ENCODE results near the gene NUB1.

The NUB1 gene

DNA sequence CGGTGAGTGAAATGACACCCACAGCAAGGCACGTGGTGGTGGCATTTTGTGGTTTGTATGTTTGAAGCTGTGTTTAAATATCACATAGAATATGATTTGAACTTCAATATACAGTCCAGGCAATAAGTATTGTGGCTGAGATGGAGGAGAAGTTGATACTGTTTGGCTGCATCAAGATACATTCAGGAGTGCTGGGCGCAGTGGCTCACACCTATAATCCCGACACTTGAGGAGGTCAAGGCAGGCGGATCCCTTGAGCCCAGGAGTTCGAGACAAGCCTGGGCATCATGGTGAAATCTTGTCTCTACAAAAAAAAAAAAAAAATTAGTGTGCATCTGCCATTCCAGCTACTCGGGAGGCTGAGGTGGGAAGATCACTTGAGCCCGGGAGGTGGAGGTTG, 35.2 kb upstream of the NUB1 start:
- Histone ChIP-seq H3K4me3 (ENCODE audit: insufficient read depth, low read depth, low read length, poor library complexity, severe bottlenecking) (no peak overlapping the region), H3K4me1 (ENCODE audit: control insufficient read depth, insufficient read depth, low read length, poor library complexity, severe bottlenecking) (peaks cover 6% of the 10 kb centered on the region), H3K9me3 (ENCODE audit: control insufficient read depth, low read length) (peaks cover 4% of the 10 kb centered on the region), H3K27ac (ENCODE audit: insufficient read depth, low read length, poor library complexity, severe bottlenecking) (no peak overlapping the region), H3K27me3 (replicated peaks; ENCODE audit: control insufficient read depth, insufficient read depth, low read length, poor library complexity, severe bottlenecking) (peaks cover 4% of the 10 kb centered on the region), H3K36me3 (ENCODE audit: control insufficient read depth, insufficient read depth, low read length) (no peaks in the 10 kb centered on the region)
- DNase-seq, result no peak

DNA sequence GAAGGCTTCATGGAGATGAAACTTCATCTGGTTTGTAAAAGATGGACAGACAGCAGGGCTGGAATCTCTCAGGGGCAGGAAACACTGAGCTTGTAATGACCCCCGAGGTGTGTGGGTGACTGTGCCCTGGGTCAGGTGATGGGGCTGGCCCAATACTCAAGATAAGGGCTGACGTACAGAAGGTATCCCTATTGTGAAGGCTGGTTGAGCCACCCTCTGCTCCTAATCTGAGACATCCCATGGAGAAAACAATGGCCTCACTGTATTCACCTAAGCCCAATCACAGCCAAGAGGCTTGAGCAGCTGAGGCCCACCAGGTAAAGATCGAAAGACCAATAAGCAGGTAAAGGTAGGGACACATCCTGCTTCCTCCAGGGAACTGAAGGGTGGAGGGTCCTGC, 34.8 kb upstream of the NUB1 start:
- H3K27me3 ChIP-seq (replicated peaks; ENCODE audit: control insufficient read depth, insufficient read depth, low read length, poor library complexity, severe bottlenecking), result peaks cover 4% of the 10 kb centered on the region

DNA sequence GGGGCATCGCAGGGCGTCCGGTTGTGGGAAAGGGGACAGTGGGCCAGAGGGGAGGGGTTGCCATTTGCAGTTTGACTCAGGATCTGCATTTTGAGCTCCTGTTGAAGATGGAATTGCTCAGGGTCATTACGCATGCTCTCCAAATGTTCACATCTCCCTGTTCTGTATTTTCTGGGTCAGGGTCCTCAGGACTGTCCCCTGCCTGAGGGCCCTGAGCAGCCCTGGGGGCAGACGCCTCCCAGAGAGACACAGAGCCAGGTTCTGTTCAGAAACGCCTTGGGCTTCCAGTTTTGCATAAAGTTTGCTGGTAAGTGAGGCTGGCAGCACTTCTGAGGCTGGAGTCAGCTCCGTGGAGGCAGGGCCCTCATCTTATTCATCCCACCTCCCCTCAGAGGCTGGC, 34.1 kb upstream of the NUB1 start:
- no peak for DNase-seq

More for the DNA sequence above, 34.8 kb upstream of the NUB1 start:
- Histone ChIP-seq H3K36me3 (ENCODE audit: control insufficient read depth, insufficient read depth, low read length) (no peaks in the 10 kb centered on the region), H3K4me1 (ENCODE audit: control insufficient read depth, insufficient read depth, low read length, poor library complexity, severe bottlenecking) (peaks cover 6% of the 10 kb centered on the region), H3K4me3 (ENCODE audit: insufficient read depth, low read depth, low read length, poor library complexity, severe bottlenecking) (no peak overlapping the region), H3K9me3 (ENCODE audit: control insufficient read depth, low read length) (peaks cover 5% of the 10 kb centered on the region), H3K27ac (ENCODE audit: insufficient read depth, low read length, poor library complexity, severe bottlenecking) (no peak overlapping the region)
- DNase-seq, result no peak

DNA sequence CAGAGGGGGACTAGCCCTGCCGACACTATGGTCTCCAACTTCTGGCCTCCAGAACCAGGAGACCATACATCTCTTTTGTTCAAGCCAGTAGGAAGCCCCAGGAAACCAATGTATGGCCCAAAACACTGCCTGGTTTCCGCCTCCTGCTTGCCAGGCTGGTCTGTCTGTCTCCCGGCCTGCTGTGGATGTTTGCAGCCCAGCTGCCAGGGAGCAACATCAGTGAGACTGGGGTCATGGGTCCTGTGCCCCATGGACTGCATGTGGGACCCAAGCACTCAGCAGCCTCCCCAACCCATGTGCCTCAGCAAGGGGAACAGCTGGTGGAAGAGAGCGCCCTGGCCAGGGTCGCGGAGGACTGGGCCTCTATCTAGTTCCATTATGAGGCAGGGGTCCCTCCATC, 33.4 kb upstream of the NUB1 start:
- Histone ChIP-seq H3K36me3 (ENCODE audit: control insufficient read depth, insufficient read depth, low read length) (no peaks in the 10 kb centered on the region), H3K27ac (ENCODE audit: insufficient read depth, low read length, poor library complexity, severe bottlenecking) (no peak overlapping the region), H3K4me3 (ENCODE audit: insufficient read depth, low read depth, low read length, poor library complexity, severe bottlenecking) (no peak overlapping the region), H3K4me1 (ENCODE audit: control insufficient read depth, insufficient read depth, low read length, poor library complexity, severe bottlenecking) (peaks cover 6% of the 10 kb centered on the region), H3K9me3 (ENCODE audit: control insufficient read depth, low read length) (peaks cover 5% of the 10 kb centered on the region), H3K27me3 (replicated peaks; ENCODE audit: control insufficient read depth, insufficient read depth, low read length, poor library complexity, severe bottlenecking) (peaks cover 4% of the 10 kb centered on the region)
- DNase-seq, result no peak

More for the DNA sequence above, 34.1 kb upstream of the NUB1 start:
- H3K4me1 ChIP-seq (ENCODE audit: control insufficient read depth, insufficient read depth, low read length, poor library complexity, severe bottlenecking), result peaks cover 6% of the 10 kb centered on the region
- H3K27me3 ChIP-seq (replicated peaks; ENCODE audit: control insufficient read depth, insufficient read depth, low read length, poor library complexity, severe bottlenecking), result peaks cover 4% of the 10 kb centered on the region
- H3K9me3 ChIP-seq (ENCODE audit: control insufficient read depth, low read length), result peaks cover 5% of the 10 kb centered on the region
- no peaks in the 10 kb centered on the region for H3K36me3 ChIP-seq (ENCODE audit: control insufficient read depth, insufficient read depth, low read length)
- H3K27ac ChIP-seq (ENCODE audit: insufficient read depth, low read length, poor library complexity, severe bottlenecking), result no peak overlapping the region
- no peak overlapping the region for H3K4me3 ChIP-seq (ENCODE audit: insufficient read depth, low read depth, low read length, poor library complexity, severe bottlenecking)

DNA sequence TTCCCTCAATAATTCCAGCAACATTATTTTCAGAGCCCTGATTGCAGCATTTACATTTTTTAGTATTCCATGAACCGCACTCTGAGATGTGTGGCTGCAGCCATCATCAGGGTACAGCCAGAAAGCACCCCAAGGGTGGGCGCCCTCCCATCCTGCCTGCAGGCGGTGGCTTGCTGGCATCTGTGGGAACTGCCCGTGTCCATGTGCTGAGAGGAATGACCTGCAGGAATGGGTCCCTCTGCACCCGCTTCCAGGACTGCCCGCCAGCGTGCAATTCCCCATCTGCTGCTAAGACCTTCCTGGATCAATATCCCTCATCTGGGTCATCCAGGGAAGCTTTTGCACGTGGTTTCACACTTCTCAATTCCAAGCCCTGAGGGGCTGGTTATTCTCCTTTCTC, 32.8 kb upstream of the NUB1 start:
- no peaks in the 10 kb centered on the region for H3K36me3 ChIP-seq (ENCODE audit: control insufficient read depth, insufficient read depth, low read length)
- H3K9me3 ChIP-seq (ENCODE audit: control insufficient read depth, low read length), result peaks cover 5% of the 10 kb centered on the region
- no peak overlapping the region for H3K27ac ChIP-seq (ENCODE audit: insufficient read depth, low read length, poor library complexity, severe bottlenecking)
- no peak overlapping the region for H3K4me3 ChIP-seq (ENCODE audit: insufficient read depth, low read depth, low read length, poor library complexity, severe bottlenecking)
- H3K4me1 ChIP-seq (ENCODE audit: control insufficient read depth, insufficient read depth, low read length, poor library complexity, severe bottlenecking), result peaks cover under 1% of the 10 kb centered on the region
- DNase-seq, result no peak
- H3K27me3 ChIP-seq (replicated peaks; ENCODE audit: control insufficient read depth, insufficient read depth, low read length, poor library complexity, severe bottlenecking), result peaks cover under 1% of the 10 kb centered on the region

DNA sequence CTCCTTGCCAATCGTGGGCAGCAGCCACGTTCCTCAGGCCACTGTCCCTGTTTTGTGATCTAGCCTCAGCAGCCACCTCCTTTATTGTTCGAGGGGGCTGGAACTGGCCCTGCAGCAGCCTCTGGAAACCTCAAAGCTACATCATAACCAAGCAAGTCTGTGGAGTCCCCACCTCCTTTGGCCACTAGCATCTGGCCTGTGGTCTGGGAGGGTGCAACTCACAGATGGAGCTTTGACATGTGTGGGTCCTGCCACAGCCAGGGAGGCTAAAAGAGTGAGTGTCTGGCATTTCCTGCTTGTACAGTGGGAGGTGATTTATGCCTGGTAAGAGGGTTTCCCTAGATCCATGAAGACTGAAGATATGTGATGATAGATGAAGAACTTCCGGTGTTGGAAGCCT, 32.3 kb upstream of the NUB1 start:
- no peaks in the 10 kb centered on the region for H3K27me3 ChIP-seq (replicated peaks; ENCODE audit: control insufficient read depth, insufficient read depth, low read length, poor library complexity, severe bottlenecking)
- H3K4me3 ChIP-seq (ENCODE audit: insufficient read depth, low read depth, low read length, poor library complexity, severe bottlenecking), result no peak overlapping the region
- no peak overlapping the region for H3K27ac ChIP-seq (ENCODE audit: insufficient read depth, low read length, poor library complexity, severe bottlenecking)
- peaks cover 5% of the 10 kb centered on the region for H3K9me3 ChIP-seq (ENCODE audit: control insufficient read depth, low read length)
- H3K4me1 ChIP-seq (ENCODE audit: control insufficient read depth, insufficient read depth, low read length, poor library complexity, severe bottlenecking), result no peaks in the 10 kb centered on the region
- DNase-seq, result no peak
- no peaks in the 10 kb centered on the region for H3K36me3 ChIP-seq (ENCODE audit: control insufficient read depth, insufficient read depth, low read length)

DNA sequence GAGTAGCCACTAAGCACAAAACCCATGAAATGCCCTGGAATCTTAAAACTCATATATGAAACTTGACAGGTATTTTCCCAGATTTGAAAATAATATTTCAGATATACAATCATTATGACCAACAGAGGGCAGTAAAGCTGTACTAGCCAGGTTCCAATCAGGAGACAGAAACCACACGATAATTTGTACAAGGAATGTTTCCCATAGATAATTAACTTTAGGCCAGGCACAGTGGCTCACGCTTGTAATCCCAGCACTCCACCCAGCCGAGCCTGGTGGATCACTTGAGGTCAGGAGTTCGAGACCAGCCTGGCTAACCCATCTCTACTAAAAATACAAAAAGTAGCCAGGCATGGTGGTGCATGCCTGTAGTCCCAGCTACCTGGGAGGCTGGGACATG, 31.0 kb upstream of the NUB1 start:
- Histone ChIP-seq H3K27me3 (replicated peaks; ENCODE audit: control insufficient read depth, insufficient read depth, low read length, poor library complexity, severe bottlenecking) (no peaks in the 10 kb centered on the region), H3K36me3 (ENCODE audit: control insufficient read depth, insufficient read depth, low read length) (no peaks in the 10 kb centered on the region), H3K4me3 (ENCODE audit: insufficient read depth, low read depth, low read length, poor library complexity, severe bottlenecking) (no peak overlapping the region), H3K9me3 (ENCODE audit: control insufficient read depth, low read length) (peaks cover 5% of the 10 kb centered on the region), H3K27ac (ENCODE audit: insufficient read depth, low read length, poor library complexity, severe bottlenecking) (no peak overlapping the region), H3K4me1 (ENCODE audit: control insufficient read depth, insufficient read depth, low read length, poor library complexity, severe bottlenecking) (no peaks in the 10 kb centered on the region)
- DNase-seq, result no peak

DNA sequence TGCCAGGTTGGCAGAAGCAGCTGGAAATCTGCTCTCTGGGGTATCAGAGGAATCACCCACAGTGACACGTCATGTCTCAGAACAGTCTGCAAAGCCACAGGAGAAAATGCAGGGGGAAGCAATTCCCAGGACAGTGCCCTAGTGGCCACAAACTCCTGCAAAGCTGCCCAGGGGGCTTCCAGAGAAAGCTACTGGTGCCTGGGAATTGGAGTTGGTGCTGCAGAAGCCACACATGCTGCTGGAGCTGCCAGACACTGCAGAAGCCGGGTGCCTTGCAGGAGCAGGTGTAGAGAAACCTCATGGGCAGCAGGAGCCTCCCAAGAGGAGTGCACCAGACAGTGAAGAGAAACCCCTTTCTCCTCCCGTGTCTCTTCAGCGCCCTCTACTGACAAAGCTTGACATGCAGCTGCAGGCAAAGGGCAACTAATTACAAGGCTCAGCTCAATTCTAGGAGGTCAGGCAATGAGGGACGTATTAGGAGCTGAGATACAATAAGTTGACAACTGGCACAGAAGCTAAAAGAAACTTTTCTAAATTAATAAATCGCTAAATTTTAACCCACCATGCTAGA, 30.2 kb upstream of the NUB1 start:
- Histone ChIP-seq H3K4me1 (ENCODE audit: control insufficient read depth, insufficient read depth, low read length, poor library complexity, severe bottlenecking) (no peaks in the 10 kb centered on the region), H3K9me3 (ENCODE audit: control insufficient read depth, low read length) (peaks cover 5% of the 10 kb centered on the region), H3K4me3 (ENCODE audit: insufficient read depth, low read depth, low read length, poor library complexity, severe bottlenecking) (no peak overlapping the region), H3K27me3 (replicated peaks; ENCODE audit: control insufficient read depth, insufficient read depth, low read length, poor library complexity, severe bottlenecking) (no peaks in the 10 kb centered on the region), H3K36me3 (ENCODE audit: control insufficient read depth, insufficient read depth, low read length) (no peaks in the 10 kb centered on the region), H3K27ac (ENCODE audit: insufficient read depth, low read length, poor library complexity, severe bottlenecking) (no peak overlapping the region)
- no peak for DNase-seq

DNA sequence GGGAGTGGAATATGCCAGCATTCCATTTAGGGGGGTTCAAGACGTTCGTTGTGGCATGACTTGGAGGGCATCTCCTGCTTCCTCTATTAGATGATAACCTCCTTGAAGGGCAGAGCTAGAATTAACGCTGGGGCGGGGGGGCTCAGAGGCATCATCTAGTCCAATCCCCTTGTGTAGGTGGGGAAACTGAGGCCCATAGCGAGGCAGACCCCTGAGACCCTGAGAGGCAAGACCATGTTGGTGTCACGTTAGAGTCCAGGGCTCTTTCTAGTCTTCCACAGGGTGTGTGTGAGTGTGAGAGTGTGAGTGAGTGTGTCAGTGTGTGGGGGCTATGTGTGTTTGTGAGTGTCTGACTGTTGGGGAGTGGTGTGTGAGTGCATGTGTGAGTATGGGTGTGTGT, 29.3 kb upstream of the NUB1 start:
- Histone ChIP-seq H3K4me3 (ENCODE audit: insufficient read depth, low read depth, low read length, poor library complexity, severe bottlenecking) (no peak overlapping the region), H3K9me3 (ENCODE audit: control insufficient read depth, low read length) (peaks cover 5% of the 10 kb centered on the region), H3K4me1 (ENCODE audit: control insufficient read depth, insufficient read depth, low read length, poor library complexity, severe bottlenecking) (no peaks in the 10 kb centered on the region), H3K27me3 (replicated peaks; ENCODE audit: control insufficient read depth, insufficient read depth, low read length, poor library complexity, severe bottlenecking) (no peaks in the 10 kb centered on the region), H3K27ac (ENCODE audit: insufficient read depth, low read length, poor library complexity, severe bottlenecking) (no peak overlapping the region), H3K36me3 (ENCODE audit: control insufficient read depth, insufficient read depth, low read length) (no peaks in the 10 kb centered on the region)
- DNase-seq, result no peak

DNA sequence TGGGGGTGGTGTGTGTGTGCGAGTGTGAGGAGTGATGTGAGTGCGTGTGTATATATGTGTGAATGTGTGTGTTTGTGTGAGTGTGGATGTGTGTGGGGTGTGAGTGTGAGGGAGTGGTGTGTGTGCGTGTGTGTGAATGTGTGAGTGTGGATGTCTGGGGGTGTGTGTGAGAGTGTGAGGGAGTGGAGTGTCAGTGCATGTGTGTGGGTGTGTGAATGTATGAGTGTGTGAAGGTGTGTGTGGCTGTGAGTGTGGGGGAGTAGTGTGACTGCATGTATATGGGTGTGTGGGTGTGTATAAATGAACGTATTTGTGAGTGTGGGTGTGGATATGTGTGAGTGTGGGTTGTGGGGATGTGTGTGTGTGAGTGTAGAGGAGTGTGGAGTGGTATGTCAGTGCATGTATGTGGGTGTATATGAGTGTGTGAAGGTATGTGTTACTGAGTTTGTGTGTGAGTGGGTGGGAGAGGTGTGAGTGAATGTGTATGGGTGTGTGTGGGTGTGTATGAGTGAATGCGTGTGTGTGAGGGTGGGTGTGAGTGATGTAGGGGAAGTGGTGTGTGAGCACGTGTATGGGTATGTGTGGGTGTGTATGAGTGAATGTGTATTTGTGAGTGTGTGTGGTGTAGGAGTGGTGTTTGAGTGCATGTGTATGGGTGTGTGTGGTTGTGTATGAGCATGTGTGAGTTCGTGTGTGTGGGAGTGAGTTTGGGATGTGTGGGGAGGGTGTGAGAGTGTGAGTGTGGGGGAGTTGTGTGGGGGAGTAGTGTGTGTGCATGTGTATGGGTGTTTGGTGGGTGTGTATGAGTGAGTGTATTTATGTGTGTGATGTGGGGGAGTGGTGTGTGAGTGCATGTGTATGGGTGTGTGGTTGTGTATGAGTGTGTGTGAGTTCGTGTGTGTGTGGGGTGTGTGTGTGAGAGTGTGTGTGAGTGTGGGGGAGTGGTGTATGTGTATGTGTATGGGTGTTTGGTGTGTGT, 28.5 kb upstream of the NUB1 start:
- DNase-seq, result no peak
- H3K27me3 ChIP-seq (replicated peaks; ENCODE audit: control insufficient read depth, insufficient read depth, low read length, poor library complexity, severe bottlenecking), result no peaks in the 10 kb centered on the region
- no peak overlapping the region for H3K4me3 ChIP-seq (ENCODE audit: insufficient read depth, low read depth, low read length, poor library complexity, severe bottlenecking)
- H3K36me3 ChIP-seq (ENCODE audit: control insufficient read depth, insufficient read depth, low read length), result no peaks in the 10 kb centered on the region
- H3K9me3 ChIP-seq (ENCODE audit: control insufficient read depth, low read length), result peaks cover 5% of the 10 kb centered on the region
- no peaks in the 10 kb centered on the region for H3K4me1 ChIP-seq (ENCODE audit: control insufficient read depth, insufficient read depth, low read length, poor library complexity, severe bottlenecking)
- no peak overlapping the region for H3K27ac ChIP-seq (ENCODE audit: insufficient read depth, low read length, poor library complexity, severe bottlenecking)
